IMR-90 (cell line): ENCODE measurements around the gene EOLA2. TPM values are rescaled to one million over a fixed set of nuclear protein-coding genes. Genes with fewer than 3 reads are reported as not detected.

Experiments
- ATAC-seq: fragments of 200-7000 bp; cut with Tn5 transposase; 2 replicates; pipeline ENCODE4 v1.9.1; 2020; ENCODE audit warnings: low read depth, mild to moderate bottlenecking, moderate library complexity
- BruUV-seq: library from RNA; stranded (reverse); fragments of 400-500 nt; replicated peaks from 2 replicates; lab custom pipeline; 2021; lab: Mats Ljungman, UMichigan
- CTCF ChIA-PET: fragments of 300-600 bp; formaldehyde crosslinking; extraction: SDS; loops from one replicate; lab custom pipeline; 2021; ENCODE audit warnings: antibody characterized with exemption; lab: Yijun Ruan, JAX
- POLR2A ChIA-PET: fragments of 300-600 bp; sonication (Branson Sonifier 250); formaldehyde crosslinking; loops from one replicate; lab custom pipeline; 2022; ENCODE audit warnings: antibody characterized with exemption; ENCODE audit not compliant: unreplicated experiment; lab: Charles Lee
- DNase-seq: peaks from one replicate; pipeline ENCODE4 v3.0.0; 2013
- H2AFZ ChIP-seq: replicated peaks from 2 replicates; pipeline ENCODE3; 2013; ENCODE audit warnings: low read length, mild to moderate bottlenecking; ENCODE audit not compliant: poor library complexity
- H2AK5ac ChIP-seq: 2 replicates; pipeline ENCODE4 v1.6.1; 2013; ENCODE audit warnings: low read depth, low read length, inconsistent platforms
- H2AK9ac ChIP-seq: replicated peaks from 2 replicates; pipeline ENCODE3; 2013; ENCODE audit warnings: mild to moderate bottlenecking, low read depth, low read length, moderate library complexity; ENCODE audit not compliant: poor library complexity
- H2BK120ac ChIP-seq: 2 replicates; pipeline ENCODE4 v1.6.1; 2013; ENCODE audit warnings: low read depth, low read length, inconsistent platforms
- H2BK15ac ChIP-seq: 3 replicates; pipeline ENCODE4 v1.6.1; 2013; ENCODE audit warnings: low read depth, low read length, inconsistent platforms
- H2BK20ac ChIP-seq: 2 replicates; pipeline ENCODE4 v1.6.1; 2013; ENCODE audit warnings: low read depth, mild to moderate bottlenecking, inconsistent platforms, low read length, moderate library complexity
- H2BK5ac ChIP-seq: 2 replicates; pipeline ENCODE4 v1.6.1; 2013; ENCODE audit warnings: mild to moderate bottlenecking, low read depth, low read length, inconsistent platforms; ENCODE audit not compliant: poor library complexity, severe bottlenecking
- H3K14ac ChIP-seq: replicated peaks from 2 replicates; pipeline ENCODE4 v1.6.1; 2013; ENCODE audit warnings: low read depth, low read length, inconsistent platforms
- H3K18ac ChIP-seq: 2 replicates; pipeline ENCODE4 v1.6.1; 2013; ENCODE audit warnings: low read depth, low read length, control low read depth
- H3K23ac ChIP-seq: 2 replicates; pipeline ENCODE4 v1.6.1; 2013; ENCODE audit warnings: low read depth, low read length, inconsistent platforms
- H3K27ac ChIP-seq: 2 replicates; pipeline ENCODE4 v1.5.1; 2013; ENCODE audit warnings: mild to moderate bottlenecking, control low read depth, low read length; ENCODE audit not compliant: insufficient read depth
- H3K27me3 ChIP-seq: 2 replicates; pipeline ENCODE4 v1.6.1; 2013; ENCODE audit warnings: low read length; ENCODE audit not compliant: control insufficient read depth, insufficient read depth
- H3K36me3 ChIP-seq: 2 replicates; pipeline ENCODE4 v1.6.1; 2013; ENCODE audit warnings: low read length, mixed read lengths; ENCODE audit not compliant: control insufficient read depth, insufficient read depth
- H3K4ac ChIP-seq: 2 replicates; pipeline ENCODE4 v1.6.1; 2013; ENCODE audit warnings: low read depth, low read length, inconsistent platforms
- H3K4me1 ChIP-seq: 2 replicates; pipeline ENCODE4 v1.6.1; 2013; ENCODE audit warnings: low read length, mixed read lengths; ENCODE audit not compliant: control insufficient read depth, insufficient read depth
- H3K4me2 ChIP-seq: 2 replicates; pipeline ENCODE4 v1.6.1; 2013; ENCODE audit warnings: low read depth, mild to moderate bottlenecking, control low read depth, low read length, moderate library complexity
- H3K4me3 ChIP-seq: 2 replicates; pipeline ENCODE4 v1.5.1; 2013; ENCODE audit warnings: low read depth, mild to moderate bottlenecking, control low read depth, low read length, moderate library complexity; ENCODE audit not compliant: insufficient read depth
- H3K56ac ChIP-seq: 2 replicates; pipeline ENCODE4 v1.6.1; 2013; ENCODE audit warnings: low read length, inconsistent platforms; ENCODE audit not compliant: insufficient read depth; ENCODE audit errors: extremely low read depth
- H3K79me1 ChIP-seq, 2 experiments: 2 replicates each; pipeline ENCODE4 v1.6.1; 2013; ENCODE audit warnings: low read length in 2 of 2, inconsistent platforms in 1 of 2, low read depth in 1 of 2
- H3K9ac ChIP-seq: 2 replicates; pipeline ENCODE4 v1.6.1; 2013; ENCODE audit warnings: low read depth, low read length, control low read depth
- H3K9me1 ChIP-seq: 2 replicates; pipeline ENCODE4 v1.6.1; 2013; ENCODE audit warnings: low read length, inconsistent platforms; ENCODE audit not compliant: insufficient read depth
- H3K9me3 ChIP-seq: 2 replicates; pipeline ENCODE4 v1.6.1; 2013; ENCODE audit warnings: low read length; ENCODE audit not compliant: control insufficient read depth, insufficient read depth
- H4K20me1 ChIP-seq: 2 replicates; pipeline ENCODE4 v1.6.1; 2013; ENCODE audit warnings: low read length, inconsistent platforms; ENCODE audit not compliant: insufficient read depth
- H4K5ac ChIP-seq: 2 replicates; pipeline ENCODE4 v1.6.1; 2013; ENCODE audit warnings: mild to moderate bottlenecking, low read depth, low read length, control low read depth
- H4K8ac ChIP-seq, 2 experiments: 2 replicates each; pipeline ENCODE4 v1.6.1; 2013; ENCODE audit warnings: low read depth in 2 of 2, low read length in 2 of 2, control low read depth in 1 of 2, inconsistent platforms in 1 of 2
- H4K91ac ChIP-seq: 2 replicates; pipeline ENCODE4 v1.6.1; 2013; ENCODE audit warnings: low read depth, low read length, inconsistent platforms; ENCODE audit not compliant: insufficient read depth
- BHLHE40 ChIP-seq: fragments of 150-350 bp; IDR thresholded peaks from 2 replicates; pipeline ENCODE4 v1.6.1; 2016; ENCODE audit warnings: mild to moderate bottlenecking, low read depth, low read length
- MAFK ChIP-seq: IDR thresholded peaks from 2 replicates; pipeline ENCODE4 v1.6.1; 2012; ENCODE audit warnings: low read depth, low read length, improper control_type of control experiment
- MAZ ChIP-seq: IDR thresholded peaks from 2 replicates; pipeline ENCODE4 v1.6.1; 2012; ENCODE audit warnings: low read depth, mild to moderate bottlenecking, low read length, improper control_type of control experiment, moderate library complexity, borderline replicate concordance
- NFE2L2 ChIP-seq: fragments of 150-350 bp; IDR thresholded peaks from 2 replicates; pipeline ENCODE4 v1.6.1; 2016; ENCODE audit warnings: low read depth, mild to moderate bottlenecking, low read length
- POLR2A ChIP-seq: IDR thresholded peaks from 2 replicates; pipeline ENCODE4 v1.6.1; 2012; ENCODE audit warnings: mild to moderate bottlenecking, low read depth, low read length
- RFX5 ChIP-seq: IDR thresholded peaks from 2 replicates; pipeline ENCODE4 v1.8.0; 2012; ENCODE audit warnings: low read depth, mild to moderate bottlenecking, low read length, moderate library complexity
- SMC3 ChIP-seq: fragments of 150-350 bp; IDR thresholded peaks from 2 replicates; pipeline ENCODE4 v1.6.1; 2016; ENCODE audit warnings: low read depth, mild to moderate bottlenecking, antibody characterized with exemption, low read length, moderate library complexity
- WGBS, 2 experiments: methylation state at CpG; one replicate each; pipeline versions ENCODE4 v1.1.5 to v1.1.7; 2013; ENCODE audit warnings: missing lambda C conversion rate in 2 of 2; ENCODE audit not compliant: insufficient read length in 1 of 2; ENCODE audit errors: extremely low coverage in 2 of 2; 5-methylcytosine and 5-hydroxymethylcytosine counted together
- dilution Hi-C: fragments of 300-500 bp; cut with HindIII; formaldehyde crosslinking; loops from one replicate; pipeline ENCODE4 v1.14.3; 2018; ENCODE audit warnings: low sequenced_read_pairs; ENCODE audit not compliant: unreplicated experiment
- in situ Hi-C: fragments of 300-500 bp; cut with MboI; formaldehyde crosslinking; loops from 3 replicates; pipeline ENCODE4 v1.14.3; 2019; ENCODE audit warnings: low sequenced_read_pairs, inconsistent platforms, mixed read lengths
- intact Hi-C: fragments of 100-400 bp; cut with micrococcal nuclease; formaldehyde crosslinking; loops from 2 replicates; pipeline ENCODE4 v1.10.0; 2022
- polyA plus RNA-seq, 3 experiments: library from polyadenylated mRNA; depleted of rRNA; stranded (reverse); fragments of >200 nt; gene quantifications; 2 replicates each; pipeline ENCODE4 v1.2.3, GENCODE V29; 2012; ENCODE audit warnings: low replicate concordance in 1 of 3
- total RNA-seq: library from RNA; depleted of rRNA; stranded (reverse); fragments of >200 nt; gene quantifications from 2 replicates; pipeline ENCODE4 v1.2.3, GENCODE V29; 2012

EOLA2 gene
- total and polyA plus RNA-seq, 2 of the 4 experiments (the other 2 are of a cell fraction) = 23.7 to 46.5 TPM

- Histone ChIP-seq H2BK20ac (no peak overlapping the region), H3K27ac (peak overlapping the region; percentile 90), H2BK15ac (no peak overlapping the region), H4K20me1 (no peaks in the 10 kb centered on the region), H3K9me1 (no peaks in the 10 kb centered on the region), H2AK9ac (peak overlapping the region; percentile 76), H3K79me1 (no peaks in the 10 kb centered on the region; a peak in 1 of 4 replicates), H2BK5ac (peak overlapping the region; percentile 90), H3K9me3 (no peaks in the 10 kb centered on the region), H3K27me3 (no peaks in the 10 kb centered on the region), H3K4ac (peak overlapping the region; percentile 89), H2BK120ac (peak overlapping the region; percentile 62), H4K91ac (peak overlapping the region; percentile 83), H3K14ac (peak overlapping the region; percentile 78; the same call in 1 of the 2 replicates), H3K36me3 (peaks cover 2% of the 10 kb centered on the region; the same call in 1 of the 2 replicates), H4K8ac (peak overlapping the region in 1 of 2 experiments; percentile 79; a peak in 1 of 4 replicates), H3K4me3 (peak overlapping the region; percentile 71), H2AK5ac (no peak overlapping the region), H2AFZ (peak overlapping the region; percentile 89), H3K23ac (no peak overlapping the region), H3K4me1 (no peaks in the 10 kb centered on the region), H4K5ac (no peak overlapping the region; the same call in 1 of the 2 replicates), H3K18ac (peak overlapping the region; percentile 39; the same call in 1 of the 2 replicates), H3K56ac (no peak overlapping the region), H3K9ac (peak overlapping the region; percentile 80), H3K4me2 (peak overlapping the region; percentile 77)
- WGBS, 2 experiments = 50% methylated on average over 8 of the region's 17 CpGs; no CpG with 5 or more reads in 1 of the 2 experiments
- ChIA-PET POLR2A (no interaction called here), CTCF (no interaction called here)
- ATAC-seq (no peak; the same call in 1 of the 2 replicates), DNase-seq (no peak)
- dilution Hi-C loops (no loop called here), in situ Hi-C loops (no loop called here), intact Hi-C loops (loop anchor here (10.0 kb wide), 1 partner anchor 1045 kb away; the partner anchor contains the start of gene HMGB3)
- peak; percentile 82 for TF ChIP-seq POLR2A
- no peak for TF ChIP-seq MAZ
- TF ChIP-seq NFE2L2 = no peak
- no peak for TF ChIP-seq BHLHE40
- no peak for TF ChIP-seq RFX5
- no peak for TF ChIP-seq MAFK
- no peak for TF ChIP-seq SMC3
- BruUV-seq = no TSS peak
These were observed 1.3 kb upstream of the EOLA2 start for GRCh38 chrX:149939655-149939904.
